HG03103 (cell line): ENCODE results near the gene DDX1.
"Not testable (repeated sequence)": the region's sequence is repeated elsewhere in the genome, so short reads cannot be mapped to it uniquely, and the experiment has no call there.

Experiments
- ATAC-seq: cut with Tn5 transposase; IDR thresholded peaks from one replicate; pipeline ENCODE4 v1.9.1; 2021; ENCODE audit warnings: low read depth; ENCODE audit not compliant: unreplicated experiment

Gene DDX1

GRCh38 chr2:15591692-15592463 is at the start of gene DDX1:
DDX1 (plus strand) TSS chr2:15591868; CDS start chr2:15591934, 66 bp downstream.
- peak; percentile 90 for ATAC-seq

GRCh38 chr2:15542269-15542668 is 49.4 kb upstream of the DDX1 start:
- not testable (repeated sequence) for ATAC-seq

- no peak for ATAC-seq
Measured at GRCh38 chr2:15543053-15543452, 48.6 kb upstream of the DDX1 start.

GRCh38 chr2:15543541-15543940 is 48.1 kb upstream of the DDX1 start:
- ATAC-seq, result no peak

- no peak for ATAC-seq
Measured at GRCh38 chr2:15544227-15544626, 47.4 kb upstream of the DDX1 start.

- no peak for ATAC-seq
Measured at GRCh38 chr2:15546297-15547098, 45.2 kb upstream of the DDX1 start.

GRCh38 chr2:15547115-15547876 is 44.4 kb upstream of the DDX1 start:
- ATAC-seq, result no peak

- ATAC-seq, result no peak
Measured at GRCh38 chr2:15548974-15549373, 42.7 kb upstream of the DDX1 start.

- no peak for ATAC-seq
Measured at GRCh38 chr2:15553519-15553918, 38.1 kb upstream of the DDX1 start.

GRCh38 chr2:15553951-15554350 is 37.7 kb upstream of the DDX1 start:
- ATAC-seq, result no peak

- no peak for ATAC-seq
Measured at GRCh38 chr2:15554525-15555218, 37.0 kb upstream of the DDX1 start.

GRCh38 chr2:15555760-15556193 is 35.9 kb upstream of the DDX1 start:
- ATAC-seq, result no peak

- no peak for ATAC-seq
Measured at GRCh38 chr2:15556311-15556930, 35.2 kb upstream of the DDX1 start.

GRCh38 chr2:15557887-15558311 is 33.8 kb upstream of the DDX1 start:
- ATAC-seq, result no peak

- ATAC-seq, result no peak
Measured at GRCh38 chr2:15559379-15560139, 32.1 kb upstream of the DDX1 start.

GRCh38 chr2:15560140-15560987 is 31.3 kb upstream of the DDX1 start:
- ATAC-seq, result peak; percentile 34

GRCh38 chr2:15560988-15561573 is 30.6 kb upstream of the DDX1 start, which contains the start of gene NBAS:
NBAS (minus strand) TSS chr2:15561334; CDS start chr2:15561304, 30 bp downstream.
- peak; percentile 88 for ATAC-seq
